ENCODE data around the gene SMTNL1. TPM values are rescaled to one million over a fixed set of nuclear protein-coding genes. Genes with fewer than 3 reads are reported as not detected.

SMTNL1 gene, protein sequence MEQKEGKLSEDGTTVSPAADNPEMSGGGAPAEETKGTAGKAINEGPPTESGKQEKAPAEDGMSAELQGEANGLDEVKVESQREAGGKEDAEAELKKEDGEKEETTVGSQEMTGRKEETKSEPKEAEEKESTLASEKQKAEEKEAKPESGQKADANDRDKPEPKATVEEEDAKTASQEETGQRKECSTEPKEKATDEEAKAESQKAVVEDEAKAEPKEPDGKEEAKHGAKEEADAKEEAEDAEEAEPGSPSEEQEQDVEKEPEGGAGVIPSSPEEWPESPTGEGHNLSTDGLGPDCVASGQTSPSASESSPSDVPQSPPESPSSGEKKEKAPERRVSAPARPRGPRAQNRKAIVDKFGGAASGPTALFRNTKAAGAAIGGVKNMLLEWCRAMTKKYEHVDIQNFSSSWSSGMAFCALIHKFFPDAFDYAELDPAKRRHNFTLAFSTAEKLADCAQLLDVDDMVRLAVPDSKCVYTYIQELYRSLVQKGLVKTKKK
- 0.26 to 0.39 TPM (median 0.34 TPM) in 3 replicates for total RNA-seq (2021)
- Bru-seq, nascent RNA, result percentile 6 among the genes with signal in this experiment
- long read RNA-seq, experiment 1, result 0 reads
- long read RNA-seq, experiment 2, partial matches to known transcripts, result 1 of 2 reads
- long read RNA-seq, experiment 2, other reads (novel, unspliced or antisense), result 1 of 2 reads
- long read RNA-seq, experiment 3, partial matches to known transcripts, result 1 of 1 reads
- long read RNA-seq, experiment 3, other reads (novel, unspliced or antisense), result 0 of 1 reads

GRCh38 chr11:57536947-57537619 lies at the start of gene SMTNL1:
TSS of gene SMTNL1 (plus strand) at chr11:57537595. CDS start at chr11:57542643, 5,048 bp downstream.
- ATAC-seq (peak; percentile 68), DNase-seq (ENCODE audit: low spot score) (no peak)
- Mint-ChIP-seq H3K9me3 (no peaks in the 10 kb centered on the region), H3K36me3 (no peaks in the 10 kb centered on the region), H3K4me1 (peaks cover 15% of the 10 kb centered on the region), H3K27me3 (ENCODE audit: low read depth) (peaks cover 12% of the 10 kb centered on the region), H3K4me3 (no peak within 1 kb of the TSS), H3K27ac (peak within 1 kb of the TSS; percentile 60)
- CTCF ChIA-PET, result interaction anchor here (0.7 to 3.2 kb wide), 4 partner anchors 43 to 108 kb away, joined by 3 to 14 read pairs (median 4); no protein-coding TSS in a partner anchor
- TF ChIP-seq FOXP1 (CRISPR knock-in tag; IDR thresholded peaks at IDR 0.05; ENCODE audit: borderline replicate concordance), result no peak
- TF ChIP-seq GRHL2 (CRISPR knock-in tag; IDR thresholded peaks at IDR 0.05; ENCODE audit: insufficient replicate concordance, severe bottlenecking), result no peak
- no peak for TF ChIP-seq HMGA2 (CRISPR knock-in tag; IDR thresholded peaks at IDR 0.05)
- TF ChIP-seq KAT7 (CRISPR knock-in tag; IDR thresholded peaks at IDR 0.05; ENCODE audit: borderline replicate concordance), result no peak
- no peak for TF ChIP-seq MXD4 (CRISPR knock-in tag; IDR thresholded peaks at IDR 0.05; ENCODE audit: borderline replicate concordance)
- no peak for TF ChIP-seq E2F5 (CRISPR knock-in tag; IDR thresholded peaks at IDR 0.05)
- TF ChIP-seq SMAD3 (CRISPR knock-in tag; IDR thresholded peaks at IDR 0.05; ENCODE audit: borderline replicate concordance), result no peak
- no peak for TF ChIP-seq GTF2I (CRISPR knock-in tag; conservative IDR thresholded peaks at IDR 0.05)
- TF ChIP-seq RELA (CRISPR knock-in tag; IDR thresholded peaks at IDR 0.05; ENCODE audit: borderline replicate concordance), result no peak
- no peak for TF ChIP-seq PRRX2 (CRISPR knock-in tag; IDR thresholded peaks at IDR 0.05)
- TF ChIP-seq, protein P1, sequence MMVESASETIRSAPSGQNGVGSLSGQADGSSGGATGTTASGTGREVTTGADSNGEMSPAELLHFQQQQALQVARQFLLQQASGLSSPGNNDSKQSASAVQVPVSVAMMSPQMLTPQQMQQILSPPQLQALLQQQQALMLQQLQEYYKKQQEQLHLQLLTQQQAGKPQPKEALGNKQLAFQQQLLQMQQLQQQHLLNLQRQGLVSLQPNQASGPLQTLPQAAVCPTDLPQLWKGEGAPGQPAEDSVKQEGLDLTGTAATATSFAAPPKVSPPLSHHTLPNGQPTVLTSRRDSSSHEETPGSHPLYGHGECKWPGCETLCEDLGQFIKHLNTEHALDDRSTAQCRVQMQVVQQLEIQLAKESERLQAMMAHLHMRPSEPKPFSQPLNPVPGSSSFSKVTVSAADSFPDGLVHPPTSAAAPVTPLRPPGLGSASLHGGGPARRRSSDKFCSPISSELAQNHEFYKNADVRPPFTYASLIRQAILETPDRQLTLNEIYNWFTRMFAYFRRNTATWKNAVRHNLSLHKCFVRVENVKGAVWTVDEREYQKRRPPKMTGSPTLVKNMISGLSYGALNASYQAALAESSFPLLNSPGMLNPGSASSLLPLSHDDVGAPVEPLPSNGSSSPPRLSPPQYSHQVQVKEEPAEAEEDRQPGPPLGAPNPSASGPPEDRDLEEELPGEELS (CRISPR knock-in tag; IDR thresholded peaks at IDR 0.05), result no peak
- TF ChIP-seq TCF7 (CRISPR knock-in tag; IDR thresholded peaks at IDR 0.05; ENCODE audit: low read depth), result no peak
- POLR2A ChIA-PET, result no interaction called here

- ChIA-PET CTCF (interaction anchor here (0.6 to 8.5 kb wide), 5 partner anchors 12 to 41 kb away, joined by 3 to 260 read pairs (median 3); partner anchors contain the start of genes RTN4RL2 and TIMM10), POLR2A (interaction anchor here (1.1 kb wide), 1 partner anchor 10 kb away, joined by 3 read pairs; no protein-coding TSS in a partner anchor)
- Mint-ChIP-seq H3K36me3 (peaks cover 25% of the 10 kb centered on the region; the same call in 1 of the 2 replicates), H3K9me3 (no peaks in the 10 kb centered on the region), H3K27ac (no peak overlapping the region), H3K4me3 (no peak overlapping the region), H3K27me3 (ENCODE audit: low read depth) (peaks cover 13% of the 10 kb centered on the region), H3K4me1 (peaks cover 6% of the 10 kb centered on the region)
- DNase-seq (ENCODE audit: low spot score) (no peak), ATAC-seq (no peak)
- TF ChIP-seq CREM (CRISPR knock-in tag; IDR thresholded peaks at IDR 0.05), result no peak
- no peak for TF ChIP-seq NR2C2 (CRISPR knock-in tag; IDR thresholded peaks at IDR 0.05)
- no peak for TF ChIP-seq FOXP1 (CRISPR knock-in tag; IDR thresholded peaks at IDR 0.05; ENCODE audit: borderline replicate concordance)
- TF ChIP-seq HMGA2 (CRISPR knock-in tag; IDR thresholded peaks at IDR 0.05), result no peak
- no peak for TF ChIP-seq TEAD1 (CRISPR knock-in tag; IDR thresholded peaks at IDR 0.05)
Measured at GRCh38 chr11:57487920-57488659, 49.3 kb upstream of the SMTNL1 start.

Data from WTC11 (cell line).